ENCODE measurements around the gene PLXNA2.
A peak's percentile ranks its signal among the peaks of the same experiment; 100 is the strongest.

Gene PLXNA2

DNA sequence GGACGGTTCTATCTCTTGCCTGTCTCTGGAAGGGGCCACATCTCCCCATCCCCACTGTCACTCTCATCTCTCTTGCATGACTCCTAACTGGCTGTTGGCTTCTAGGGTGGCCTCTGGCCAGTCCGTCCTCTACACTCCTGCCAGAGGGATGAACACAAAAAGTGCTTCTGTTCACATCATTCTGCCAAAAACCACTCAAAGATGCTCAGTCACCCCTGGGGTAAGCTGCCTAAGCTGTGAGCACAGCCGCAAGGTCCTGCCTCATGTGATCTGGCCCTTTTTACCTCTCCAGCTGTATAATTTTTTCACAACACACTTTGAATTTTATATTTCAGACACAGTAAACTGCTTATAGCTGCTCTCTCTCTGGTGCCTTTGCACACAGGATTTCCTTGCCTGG is 235.7 kb downstream of the PLXNA2 start:
- DNase-seq: no peak

DNA sequence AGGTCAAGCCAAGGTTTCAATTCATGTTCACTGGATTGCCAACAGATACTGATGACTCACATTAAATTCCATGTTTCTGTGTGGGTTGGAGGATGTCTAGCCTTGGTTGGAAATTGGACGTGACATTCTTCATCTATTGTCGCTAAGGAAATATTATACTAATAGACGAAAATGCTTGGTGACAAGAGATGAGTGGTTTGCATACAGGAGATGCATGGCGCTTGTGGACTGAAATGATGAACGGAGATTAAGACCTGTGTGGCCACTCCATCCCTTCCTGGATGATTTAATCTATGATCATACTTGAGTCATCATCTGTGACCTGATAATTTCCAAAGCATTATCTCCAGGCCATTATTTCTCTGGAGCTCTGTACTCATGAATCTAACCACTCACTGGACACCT is 236.2 kb downstream of the PLXNA2 start:
- DNase-seq: peak; percentile 45

- DNase-seq: no peak
Measured at GRCh38 chr1:208007319-208007937, 236.8 kb downstream of the PLXNA2 start.

DNA sequence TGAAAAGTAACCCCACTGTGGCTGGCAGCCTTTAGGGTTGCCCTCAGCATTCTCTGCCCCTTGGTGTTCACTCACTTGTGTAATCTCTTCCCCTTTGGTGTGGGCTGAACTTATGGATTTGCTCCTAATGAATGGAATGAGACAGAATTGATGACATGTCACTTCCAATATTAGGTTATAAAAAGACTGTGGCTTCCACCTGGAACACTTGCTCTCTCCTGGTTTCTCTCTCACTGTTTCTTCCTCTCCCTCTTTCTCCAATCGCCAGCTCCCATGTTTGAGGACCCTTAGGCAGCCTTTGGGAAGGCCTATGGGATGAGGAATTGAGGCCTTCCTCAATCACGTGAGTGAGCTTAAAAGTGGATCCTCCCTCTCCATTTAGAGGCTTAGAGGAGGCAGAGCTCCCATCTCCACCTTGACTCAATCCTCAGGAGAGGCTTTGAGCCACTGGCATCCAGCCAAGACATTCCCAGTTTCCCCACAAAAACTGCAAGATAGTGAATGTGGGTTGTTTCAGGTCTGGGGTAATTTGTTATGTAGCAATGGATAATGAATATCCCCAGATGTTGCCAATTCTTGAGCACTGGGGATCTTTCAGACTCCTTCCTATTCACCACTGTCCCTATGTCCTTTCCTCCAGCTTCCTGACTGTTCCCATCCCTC is 237.8 kb downstream of the PLXNA2 start:
- DNase-seq: no peak

- no peak for DNase-seq
Measured at GRCh38 chr1:208004851-208005250, 239.3 kb downstream of the PLXNA2 start.

GRCh38 chr1:208003241-208003640 is 240.9 kb downstream of the PLXNA2 start:
- DNase-seq: no peak

GRCh38 chr1:208002672-208003071 is 241.5 kb downstream of the PLXNA2 start:
- no peak for DNase-seq

- no peak for DNase-seq
Measured at GRCh38 chr1:208002078-208002477, 242.1 kb downstream of the PLXNA2 start.

GRCh38 chr1:208000504-208000903 is 243.7 kb downstream of the PLXNA2 start:
- no peak for DNase-seq

DNA sequence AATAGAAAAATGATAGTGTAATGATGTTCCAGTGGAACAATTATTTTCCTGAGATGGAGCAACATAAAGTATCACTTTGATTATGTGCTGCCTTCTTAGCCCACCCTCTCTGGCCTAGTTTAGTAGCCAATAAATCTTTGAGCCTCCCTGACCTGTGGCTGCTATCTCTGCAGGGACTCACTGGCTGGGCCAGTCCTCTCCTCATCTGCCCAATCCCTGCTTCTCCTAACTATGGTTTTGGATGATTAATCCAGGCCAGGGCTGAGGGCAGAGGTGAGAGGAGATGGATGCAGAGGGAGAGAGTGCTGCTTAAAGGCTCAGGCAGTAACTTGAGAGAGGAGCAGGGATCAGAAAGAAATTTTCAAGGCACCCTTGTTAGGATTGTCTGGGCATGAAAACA is 244.2 kb downstream of the PLXNA2 start:
- no peak for DNase-seq

GRCh38 chr1:207999274-207999915 is 244.8 kb downstream of the PLXNA2 start:
- DNase-seq: no peak

- no peak for DNase-seq
Measured at GRCh38 chr1:207998691-207999090, 245.5 kb downstream of the PLXNA2 start.

DNA sequence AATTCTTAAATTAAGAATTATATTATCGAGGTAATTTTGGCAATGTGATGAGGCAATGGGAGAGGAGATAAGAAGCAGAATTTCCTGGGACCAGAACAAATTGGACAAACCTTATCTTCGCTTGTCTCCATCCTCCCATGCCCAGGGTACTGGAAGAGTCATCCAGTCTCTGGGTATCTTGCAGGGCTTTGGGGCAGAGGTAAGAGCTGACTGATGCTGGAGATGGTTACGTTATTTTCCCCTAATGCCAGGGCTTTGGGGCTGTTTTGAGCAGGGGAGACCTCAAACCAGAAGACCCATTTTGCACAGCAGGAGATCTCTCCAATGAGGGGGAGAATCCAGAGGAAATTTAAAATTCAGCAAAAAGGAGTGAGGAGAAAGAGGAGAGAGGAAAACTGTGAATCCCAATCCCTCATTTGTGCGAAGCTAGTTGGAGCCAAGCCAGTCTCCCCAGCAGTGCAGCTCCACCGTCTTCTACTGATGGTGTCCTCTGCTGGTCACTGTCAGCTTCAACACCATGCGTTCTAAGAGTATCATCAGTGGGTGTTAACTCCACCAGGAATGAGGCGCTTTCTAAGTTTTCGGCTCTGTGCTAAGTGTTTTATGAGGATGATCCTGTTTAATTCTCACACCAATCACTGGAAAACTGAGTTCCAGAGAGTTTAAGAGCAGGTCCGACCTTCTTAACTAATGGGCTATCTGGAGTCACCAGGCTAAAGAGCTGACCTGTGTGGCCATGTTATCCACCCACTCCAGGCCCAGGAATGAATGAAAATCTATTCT is 246.5 kb downstream of the PLXNA2 start:
- DNase-seq: peak; percentile 55

- no peak for DNase-seq
Measured at GRCh38 chr1:207996636-207997035, 247.5 kb downstream of the PLXNA2 start.

DNA sequence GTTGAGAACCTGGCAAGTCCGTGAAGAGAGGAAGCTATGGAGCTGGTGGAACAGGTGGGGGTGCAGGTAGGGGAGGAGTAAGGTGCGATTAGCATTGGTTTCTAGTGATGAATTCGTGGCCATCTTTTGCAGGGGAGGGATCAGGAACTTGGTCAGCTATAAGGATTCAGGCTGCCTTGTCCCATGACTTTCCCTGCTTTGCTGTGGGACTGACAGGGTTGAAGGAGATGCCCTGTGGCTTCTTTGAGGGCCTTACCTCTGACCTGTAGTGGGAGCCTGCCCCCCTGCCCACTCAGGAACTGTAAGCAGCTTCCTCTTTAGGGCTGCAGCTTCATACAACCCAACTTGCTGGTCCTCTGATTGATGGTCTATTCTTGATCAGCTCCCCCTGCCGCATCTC is 248.6 kb downstream of the PLXNA2 start:
- no peak for DNase-seq

- no peak for DNase-seq
Measured at GRCh38 chr1:207993477-207994445, 250.4 kb downstream of the PLXNA2 start.

DNA sequence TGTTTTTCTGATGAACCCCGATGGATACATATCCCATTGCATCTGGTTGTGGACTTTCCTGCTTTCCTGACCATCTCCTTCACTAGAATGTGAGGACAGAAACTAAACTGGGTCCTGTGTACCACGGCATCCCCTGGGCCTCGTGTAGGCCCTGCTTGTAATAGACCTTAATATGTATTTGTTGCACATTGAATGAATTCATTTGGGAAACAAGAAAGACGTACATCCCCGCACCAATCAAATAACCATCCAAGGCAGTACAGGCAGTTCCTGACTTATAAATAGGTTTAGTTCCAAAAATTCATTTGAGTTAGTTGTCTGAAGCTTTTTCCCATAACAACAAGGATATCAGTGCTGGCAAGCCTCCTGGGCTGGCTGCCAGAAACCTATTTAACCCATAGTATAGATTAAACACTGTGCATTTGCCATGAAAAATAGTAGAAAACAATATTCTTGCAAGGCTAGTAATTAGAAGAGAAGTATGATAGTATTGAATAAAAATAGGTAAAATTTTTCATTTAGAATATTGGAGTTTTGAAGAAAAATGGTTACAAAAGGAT is 251.4 kb downstream of the PLXNA2 start:
- DNase-seq: no peak

GRCh38 chr1:207991583-207992026 is 252.6 kb downstream of the PLXNA2 start:
- DNase-seq: no peak

DNA sequence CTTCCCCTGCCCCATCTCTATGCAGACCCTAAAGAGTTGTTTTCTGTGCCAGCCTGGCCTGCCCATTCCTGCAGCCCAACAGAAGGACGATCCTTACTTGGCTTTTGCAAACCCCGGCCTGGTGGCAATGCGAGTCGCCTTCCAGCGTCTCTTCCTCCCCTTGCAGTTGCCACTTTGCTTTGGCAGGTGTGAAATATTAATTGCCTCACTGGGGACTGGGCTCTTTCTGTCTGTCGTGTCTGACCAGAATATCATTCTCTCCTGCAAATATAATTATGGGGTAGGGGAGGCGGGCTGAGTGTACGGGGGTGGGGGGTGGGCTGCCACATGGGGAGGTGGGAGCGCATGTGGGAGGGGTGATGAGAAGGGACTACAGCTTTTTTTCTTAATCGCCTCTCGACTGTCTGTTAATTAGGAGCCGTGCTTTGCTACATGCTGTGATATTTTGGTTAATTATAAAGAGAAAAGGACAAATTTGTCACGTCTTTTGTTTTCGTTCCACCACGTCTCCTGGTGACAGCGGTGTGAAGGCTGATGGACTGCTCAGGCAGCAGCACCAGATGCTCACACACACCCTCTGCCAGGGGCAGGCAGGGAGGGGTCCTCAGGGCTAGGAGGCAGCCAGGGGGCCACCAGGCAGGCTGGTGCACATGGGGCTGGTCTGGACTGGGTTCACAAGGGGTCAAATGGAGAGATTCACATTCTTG is 253.2 kb downstream of the PLXNA2 start:
- no peak for DNase-seq

- no peak for DNase-seq
Measured at GRCh38 chr1:207990455-207990854, 253.7 kb downstream of the PLXNA2 start.
